ENCODE measurements around the gene TMEM130. TPM values are rescaled to one million over a fixed set of nuclear protein-coding genes. Genes with fewer than 3 reads are reported as not detected.

The TMEM130 gene
- polyA plus RNA-seq, 1 donor (not counting 4 experiments of a cell fraction or from before 2014, with no cell fraction given): not detected

DNA sequence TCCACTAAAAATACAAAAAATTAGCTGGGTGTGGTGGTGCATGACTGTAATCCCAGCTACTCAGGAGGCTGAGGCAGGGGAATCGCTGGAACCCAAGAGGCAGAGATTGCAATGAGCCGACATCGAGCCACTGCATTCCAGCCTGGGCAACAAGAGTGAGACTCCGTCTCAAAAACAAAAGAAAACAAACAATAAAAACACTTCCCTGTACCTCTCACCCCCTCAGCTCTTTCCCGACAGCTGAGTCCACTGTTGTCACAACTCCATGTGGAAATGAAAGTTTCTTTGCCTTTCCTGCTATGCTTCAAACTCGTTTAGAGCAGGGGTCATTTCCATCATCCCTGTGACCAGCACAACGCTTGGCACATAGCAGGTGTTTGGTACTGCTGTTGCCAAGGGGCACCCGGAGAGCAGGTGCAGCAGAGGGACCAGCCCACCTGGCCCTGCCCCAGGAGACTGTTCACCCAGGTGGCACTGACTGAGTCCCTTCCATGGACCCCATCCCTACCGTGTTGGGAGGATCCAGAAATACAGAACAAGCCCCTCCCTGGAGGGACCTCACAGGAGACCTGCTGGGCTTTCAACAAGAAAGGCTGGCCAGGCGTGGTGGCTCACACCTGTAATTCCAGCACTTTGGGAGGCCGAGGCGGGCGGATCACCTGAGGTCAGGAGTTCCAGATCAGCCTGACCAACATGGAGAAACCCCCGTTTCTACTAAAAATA, 4.9 kb downstream of the TMEM130 start:
- no peak for FAIRE-seq

DNA sequence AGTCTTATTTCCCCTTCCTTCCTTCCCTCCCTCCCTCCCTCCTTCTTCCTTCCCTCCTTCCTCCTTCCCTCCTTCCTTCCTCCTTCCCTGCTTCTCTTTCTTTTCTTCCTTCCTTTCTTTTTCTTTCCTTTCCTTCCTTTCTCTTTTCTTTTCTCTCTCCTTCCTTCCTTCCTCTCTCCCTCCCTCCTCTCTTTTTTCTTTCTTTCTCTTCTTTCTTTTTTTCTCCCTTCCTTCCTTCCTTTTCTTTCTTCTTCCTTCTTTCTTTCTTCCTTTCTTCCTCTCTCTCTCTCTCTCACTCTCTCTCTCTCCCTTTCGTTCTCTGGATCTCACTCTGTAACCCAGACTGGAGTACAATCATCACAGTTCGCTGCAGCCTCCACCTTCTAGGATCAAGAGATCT, 6.2 kb downstream of the TMEM130 start:
- H3K36me3 ChIP-seq (ENCODE audit: control insufficient read depth in 2 of 2, extremely low read depth in 1 of 2, insufficient read depth in 2 of 2, low read length in 2 of 2): no peaks in the 10 kb centered on the region
- H3K79me2 ChIP-seq (ENCODE audit: control insufficient read depth, insufficient read depth, low read length): no peaks in the 10 kb centered on the region
- H3K27me3 ChIP-seq (ENCODE audit: control insufficient read depth, extremely low read depth, insufficient read depth, low read length): peaks cover 12% of the 10 kb centered on the region
- no peaks in the 10 kb centered on the region for H3K9me3 ChIP-seq (ENCODE audit: control insufficient read depth, low read depth, low read length)
- no peaks in the 10 kb centered on the region for H3K9me1 ChIP-seq (ENCODE audit: control insufficient read depth, extremely low read depth, insufficient read depth, low read length)
- DNase-seq (ENCODE audit: low read depth, low spot score): no peak
- no peak overlapping the region for H3K9ac ChIP-seq (ENCODE audit: control insufficient read depth, extremely low read depth, insufficient read depth, low read length)
- no peak for TF ChIP-seq EZH2 (IDR thresholded peaks at IDR 0.05; ENCODE audit: low read length)
- TF ChIP-seq, protein P1, sequence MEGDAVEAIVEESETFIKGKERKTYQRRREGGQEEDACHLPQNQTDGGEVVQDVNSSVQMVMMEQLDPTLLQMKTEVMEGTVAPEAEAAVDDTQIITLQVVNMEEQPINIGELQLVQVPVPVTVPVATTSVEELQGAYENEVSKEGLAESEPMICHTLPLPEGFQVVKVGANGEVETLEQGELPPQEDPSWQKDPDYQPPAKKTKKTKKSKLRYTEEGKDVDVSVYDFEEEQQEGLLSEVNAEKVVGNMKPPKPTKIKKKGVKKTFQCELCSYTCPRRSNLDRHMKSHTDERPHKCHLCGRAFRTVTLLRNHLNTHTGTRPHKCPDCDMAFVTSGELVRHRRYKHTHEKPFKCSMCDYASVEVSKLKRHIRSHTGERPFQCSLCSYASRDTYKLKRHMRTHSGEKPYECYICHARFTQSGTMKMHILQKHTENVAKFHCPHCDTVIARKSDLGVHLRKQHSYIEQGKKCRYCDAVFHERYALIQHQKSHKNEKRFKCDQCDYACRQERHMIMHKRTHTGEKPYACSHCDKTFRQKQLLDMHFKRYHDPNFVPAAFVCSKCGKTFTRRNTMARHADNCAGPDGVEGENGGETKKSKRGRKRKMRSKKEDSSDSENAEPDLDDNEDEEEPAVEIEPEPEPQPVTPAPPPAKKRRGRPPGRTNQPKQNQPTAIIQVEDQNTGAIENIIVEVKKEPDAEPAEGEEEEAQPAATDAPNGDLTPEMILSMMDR (optimal IDR thresholded peaks at IDR 0.05 in 1 of 3, IDR thresholded peaks at IDR 0.05 in 1 of 3, conservative IDR thresholded peaks at IDR 0.05 in 1 of 3; ENCODE audit: extremely low read depth in 1 of 3, insufficient read depth in 2 of 3, low read length in 3 of 3): no peak
- H3K4me1 ChIP-seq (ENCODE audit: control insufficient read depth, extremely low read depth, insufficient read depth, low read length): no peaks in the 10 kb centered on the region
- FAIRE-seq: no peak
- no peak overlapping the region for H3K4me3 ChIP-seq (ENCODE audit: control insufficient read depth in 2 of 3, extremely low read depth in 1 of 3, insufficient read depth in 2 of 3, low read depth in 1 of 3, low read length in 3 of 3)
- H2AFZ ChIP-seq (ENCODE audit: control insufficient read depth, low read length): no peak overlapping the region
- no peaks in the 10 kb centered on the region for H4K20me1 ChIP-seq (ENCODE audit: control insufficient read depth, extremely low read depth, insufficient read depth, low read length)
- no peak overlapping the region for H3K27ac ChIP-seq (ENCODE audit: control insufficient read depth, insufficient read depth, low read length)
- dilution Hi-C loops (cut with MboI; ENCODE audit: extremely low pct_ligation_motif_present, low sequenced_read_pairs): no loop called here
- no peak overlapping the region for H3K4me2 ChIP-seq (ENCODE audit: control insufficient read depth, extremely low read depth, insufficient read depth, low read depth, low read length)

More for the DNA sequence above, 4.9 kb downstream of the TMEM130 start:
- Histone ChIP-seq H3K9ac (ENCODE audit: control insufficient read depth, extremely low read depth, insufficient read depth, low read length) (no peak overlapping the region), H4K20me1 (ENCODE audit: control insufficient read depth, extremely low read depth, insufficient read depth, low read length) (no peaks in the 10 kb centered on the region), H3K27me3 (ENCODE audit: control insufficient read depth, extremely low read depth, insufficient read depth, low read length) (peaks cover 25% of the 10 kb centered on the region), H3K4me3 (ENCODE audit: control insufficient read depth in 2 of 3, extremely low read depth in 1 of 3, insufficient read depth in 2 of 3, low read depth in 1 of 3, low read length in 3 of 3) (no peak overlapping the region), H3K9me1 (ENCODE audit: control insufficient read depth, extremely low read depth, insufficient read depth, low read length) (no peaks in the 10 kb centered on the region), H3K79me2 (ENCODE audit: control insufficient read depth, insufficient read depth, low read length) (no peaks in the 10 kb centered on the region), H2AFZ (ENCODE audit: control insufficient read depth, low read length) (no peak overlapping the region), H3K4me2 (ENCODE audit: control insufficient read depth, extremely low read depth, insufficient read depth, low read depth, low read length) (no peak overlapping the region), H3K4me1 (ENCODE audit: control insufficient read depth, extremely low read depth, insufficient read depth, low read length) (no peaks in the 10 kb centered on the region), H3K9me3 (ENCODE audit: control insufficient read depth, low read depth, low read length) (no peaks in the 10 kb centered on the region), H3K36me3 (ENCODE audit: control insufficient read depth in 2 of 2, extremely low read depth in 1 of 2, insufficient read depth in 2 of 2, low read length in 2 of 2) (no peaks in the 10 kb centered on the region), H3K27ac (ENCODE audit: control insufficient read depth, insufficient read depth, low read length) (no peak overlapping the region)
- DNase-seq (ENCODE audit: low read depth, low spot score): no peak
- dilution Hi-C loops (cut with MboI; ENCODE audit: extremely low pct_ligation_motif_present, low sequenced_read_pairs): no loop called here
- TF ChIP-seq EZH2 (IDR thresholded peaks at IDR 0.05; ENCODE audit: low read length): no peak
- TF ChIP-seq, protein P1 (optimal IDR thresholded peaks at IDR 0.05 in 1 of 3, IDR thresholded peaks at IDR 0.05 in 1 of 3, conservative IDR thresholded peaks at IDR 0.05 in 1 of 3; ENCODE audit: extremely low read depth in 1 of 3, insufficient read depth in 2 of 3, low read length in 3 of 3): no peak
